H9 (cell line): Measurements from ENCODE around the gene GBE1. TPM values are rescaled to one million over a fixed set of nuclear protein-coding genes. Genes with fewer than 3 reads are reported as not detected.

Source experiments
- DNase-seq: peaks from one replicate; pipeline ENCODE4 v3.0.0-alpha.2; 2017
- H2AFZ ChIP-seq: one replicate; pipeline ENCODE4 v1.6.1; 2013; ENCODE audit warnings: mild to moderate bottlenecking, low read length, control low read depth, moderate library complexity
- H2AK5ac ChIP-seq: 2 replicates; pipeline ENCODE4 v1.6.1; 2013; ENCODE audit warnings: low read length, control low read depth, mixed read lengths; ENCODE audit not compliant: insufficient read length
- H2BK120ac ChIP-seq: one replicate; pipeline ENCODE4 v1.6.1; 2013; ENCODE audit warnings: low read depth, mild to moderate bottlenecking, low read length, control low read depth, inconsistent platforms; ENCODE audit not compliant: poor library complexity, severe bottlenecking
- H2BK12ac ChIP-seq: 2 replicates; pipeline ENCODE4 v1.6.1; 2013; ENCODE audit warnings: low read length, control low read depth, mixed read lengths, low read depth; ENCODE audit not compliant: insufficient read length
- H2BK15ac ChIP-seq: 2 replicates; pipeline ENCODE4 v1.6.1; 2013; ENCODE audit warnings: low read depth, low read length, control low read depth
- H2BK20ac ChIP-seq: one replicate; pipeline ENCODE4 v1.6.1; 2013; ENCODE audit warnings: low read depth, mild to moderate bottlenecking, low read length, control low read depth, inconsistent platforms; ENCODE audit not compliant: poor library complexity, severe bottlenecking
- H2BK5ac ChIP-seq: 2 replicates; pipeline ENCODE4 v1.6.1; 2013; ENCODE audit warnings: low read length, control low read depth, mixed read lengths; ENCODE audit not compliant: insufficient read length
- H3K14ac ChIP-seq: 2 replicates; pipeline ENCODE4 v1.6.1; 2013; ENCODE audit warnings: low read length, control low read depth; ENCODE audit not compliant: insufficient read depth
- H3K18ac ChIP-seq: 2 replicates; pipeline ENCODE4 v1.6.1; 2013; ENCODE audit warnings: low read depth, mild to moderate bottlenecking, mixed read lengths, low read length, control low read depth; ENCODE audit not compliant: insufficient read length
- H3K23ac ChIP-seq: 2 replicates; pipeline ENCODE4 v1.6.1; 2013; ENCODE audit warnings: low read length, control low read depth, mixed read lengths, low read depth; ENCODE audit not compliant: insufficient read length
- H3K23me2 ChIP-seq: 2 replicates; pipeline ENCODE4 v1.6.1; 2013; ENCODE audit warnings: low read depth, mild to moderate bottlenecking, mixed read lengths, low read length, control low read depth; ENCODE audit not compliant: insufficient read length, poor library complexity, severe bottlenecking
- H3K27ac ChIP-seq: 2 replicates; pipeline ENCODE4 v1.5.1; 2013; ENCODE audit warnings: low read length, control low read depth, mixed read lengths, low read depth; ENCODE audit not compliant: insufficient read length
- H3K27me3 ChIP-seq: 2 replicates; pipeline ENCODE4 v1.6.1; 2013; ENCODE audit warnings: low read length, control low read depth, inconsistent platforms; ENCODE audit not compliant: insufficient read depth
- H3K4ac ChIP-seq: 2 replicates; pipeline ENCODE4 v1.6.1; 2013; ENCODE audit warnings: low read depth, mild to moderate bottlenecking, control low read depth, inconsistent platforms, low read length, moderate library complexity
- H3K4me1 ChIP-seq: 2 replicates; pipeline ENCODE4 v1.6.1; 2013; ENCODE audit warnings: low read length, control low read depth, inconsistent platforms; ENCODE audit not compliant: insufficient read depth
- H3K4me2 ChIP-seq: 2 replicates; pipeline ENCODE4 v1.6.1; 2013; ENCODE audit warnings: low read length, control low read depth, mixed read lengths; ENCODE audit not compliant: insufficient read length, insufficient read depth
- H3K56ac ChIP-seq: 2 replicates; pipeline ENCODE4 v1.6.1; 2013; ENCODE audit warnings: low read depth, mild to moderate bottlenecking, mixed read lengths, low read length, control low read depth; ENCODE audit not compliant: insufficient read length
- H3K79me1 ChIP-seq: 2 replicates; pipeline ENCODE4 v1.6.1; 2013; ENCODE audit warnings: low read depth, mild to moderate bottlenecking, moderate library complexity, low read length, control low read depth, inconsistent platforms; ENCODE audit not compliant: insufficient read depth, poor library complexity, severe bottlenecking
- H3K79me2 ChIP-seq: 2 replicates; pipeline ENCODE4 v1.6.1; 2013; ENCODE audit warnings: low read length, control low read depth, inconsistent platforms; ENCODE audit not compliant: insufficient read depth
- H3K9ac ChIP-seq: 2 replicates; pipeline ENCODE4 v1.6.1; 2013; ENCODE audit warnings: low read length, control low read depth, mixed read lengths; ENCODE audit not compliant: insufficient read length; ENCODE audit errors: extremely low read depth
- H3K9me3 ChIP-seq: one replicate; pipeline ENCODE4 v1.6.1; 2013; ENCODE audit warnings: low read depth, low read length, inconsistent platforms; ENCODE audit not compliant: control insufficient read depth
- H3T11ph ChIP-seq: one replicate; pipeline ENCODE4 v1.6.1; 2013; ENCODE audit warnings: mild to moderate bottlenecking, low read length, control low read depth, inconsistent platforms
- H4K20me1 ChIP-seq: one replicate; pipeline ENCODE4 v1.6.1; 2013; ENCODE audit not compliant: control insufficient read depth, insufficient read length, insufficient read depth
- H4K5ac ChIP-seq: 2 replicates; pipeline ENCODE4 v1.6.1; 2013; ENCODE audit warnings: low read depth, mild to moderate bottlenecking, mixed read lengths, low read length, control low read depth; ENCODE audit not compliant: insufficient read length
- H4K8ac ChIP-seq: replicated peaks from 2 replicates; pipeline ENCODE4 v1.6.1; 2013; ENCODE audit warnings: low read length, control low read depth, mixed read lengths, low read depth; ENCODE audit not compliant: insufficient read length
- H4K91ac ChIP-seq: 2 replicates; pipeline ENCODE4 v1.6.1; 2013; ENCODE audit warnings: low read depth, mild to moderate bottlenecking, moderate library complexity, mixed read lengths, low read length, control low read depth; ENCODE audit not compliant: insufficient read length
- H3K27ac Mint-ChIP-seq, 3 experiments: 2 replicates in 2 of 3; 3 replicates in 1 of 3; pipeline ENCODE4 v1.8.0; 2020 to 2021; ENCODE audit warnings: mixed read lengths in 3 of 3, mild to moderate bottlenecking in 1 of 3, moderate library complexity in 1 of 3
- H3K27me3 Mint-ChIP-seq: 2 replicates; pipeline ENCODE4 v1.8.0; 2021; ENCODE audit warnings: low read depth, mild to moderate bottlenecking, moderate library complexity, mixed read lengths
- H3K36me3 Mint-ChIP-seq, 3 experiments: 2 replicates in 2 of 3; 3 replicates in 1 of 3; pipeline ENCODE4 v1.8.0; 2020 to 2021; ENCODE audit warnings: low read depth in 3 of 3, mixed read lengths in 3 of 3; ENCODE audit not compliant: insufficient read depth in 1 of 3
- H3K4me1 Mint-ChIP-seq, 2 experiments: 2 replicates each; pipeline ENCODE4 v1.8.0; 2020; ENCODE audit warnings: mixed read lengths in 2 of 2
- H3K4me3 Mint-ChIP-seq, 2 experiments: 2 replicates in 1 of 2; 3 replicates in 1 of 2; pipeline ENCODE4 v1.8.0; 2020 to 2021; ENCODE audit warnings: mild to moderate bottlenecking in 2 of 2, mixed read lengths in 2 of 2, moderate library complexity in 1 of 2
- H3K9me3 Mint-ChIP-seq, 2 experiments: 2 replicates in 1 of 2; 3 replicates in 1 of 2; pipeline ENCODE4 v1.8.0; 2020; ENCODE audit warnings: mild to moderate bottlenecking in 2 of 2, mixed read lengths in 2 of 2, moderate library complexity in 1 of 2
- CTCF ChIP-seq: fragments of 200-600 bp; sonication (generic); conservative IDR thresholded peaks from 3 replicates; pipeline ENCODE4 v1.8.0; 2021; ENCODE audit warnings: antibody characterized with exemption, mild to moderate bottlenecking
- total RNA-seq: library from RNA; stranded (reverse); gene quantifications from 2 replicates; pipeline ENCODE4 v1.2.1, GENCODE V29; 2021

Gene GBE1
- total RNA-seq, 1 experiment from 2014 or later, result 13.8 TPM

- Histone ChIP-seq H4K91ac (no peak overlapping the region), H3K4me1 (no peaks in the 10 kb centered on the region; the same call in 1 of the 2 replicates), H3K9me3 (no peaks in the 10 kb centered on the region), H4K5ac (no peak overlapping the region), H3K14ac (no peak overlapping the region), H3K23ac (no peak overlapping the region), H2BK5ac (no peak overlapping the region), H2BK12ac (no peak overlapping the region), H3T11ph (no peak overlapping the region), H4K20me1 (no peaks in the 10 kb centered on the region), H2BK15ac (no peak overlapping the region), H3K23me2 (no peaks in the 10 kb centered on the region), H2AK5ac (no peak overlapping the region), H3K18ac (no peak overlapping the region), H3K9ac (no peak overlapping the region), H3K4me2 (no peak overlapping the region), H2BK20ac (no peak overlapping the region), H3K4ac (no peak overlapping the region), H3K27ac (no peak overlapping the region), H3K79me2 (no peaks in the 10 kb centered on the region), H2AFZ (no peak overlapping the region), H3K79me1 (no peaks in the 10 kb centered on the region), H3K56ac (no peak overlapping the region), H3K27me3 (no peaks in the 10 kb centered on the region), H2BK120ac (no peak overlapping the region), H4K8ac (no peak overlapping the region)
- no peak for DNase-seq
- no peak overlapping the region for H3K4me3 Mint-ChIP-seq
- no peak for TF ChIP-seq CTCF
- H3K36me3 Mint-ChIP-seq, result no peaks in the 10 kb centered on the region
- H3K4me1 Mint-ChIP-seq, result peaks cover 10 to 15% of the 10 kb centered on the region in 2 experiments
- H3K27ac Mint-ChIP-seq, result no peak overlapping the region
- no peaks in the 10 kb centered on the region; the same call in none of the 2 replicates for H3K27me3 Mint-ChIP-seq
- H3K9me3 Mint-ChIP-seq, result no peaks in the 10 kb centered on the region
These were observed 301.7 kb downstream of the GBE1 start for GRCh38 chr3:81459733-81460132.
